ENCODE measurements around the gene RAB6B. TPM values are rescaled to one million over a fixed set of nuclear protein-coding genes. Genes with fewer than 3 reads are reported as not detected.

Gene RAB6B
- total RNA-seq, 1 donor from 2014 or later, result 11.3 TPM

DNA sequence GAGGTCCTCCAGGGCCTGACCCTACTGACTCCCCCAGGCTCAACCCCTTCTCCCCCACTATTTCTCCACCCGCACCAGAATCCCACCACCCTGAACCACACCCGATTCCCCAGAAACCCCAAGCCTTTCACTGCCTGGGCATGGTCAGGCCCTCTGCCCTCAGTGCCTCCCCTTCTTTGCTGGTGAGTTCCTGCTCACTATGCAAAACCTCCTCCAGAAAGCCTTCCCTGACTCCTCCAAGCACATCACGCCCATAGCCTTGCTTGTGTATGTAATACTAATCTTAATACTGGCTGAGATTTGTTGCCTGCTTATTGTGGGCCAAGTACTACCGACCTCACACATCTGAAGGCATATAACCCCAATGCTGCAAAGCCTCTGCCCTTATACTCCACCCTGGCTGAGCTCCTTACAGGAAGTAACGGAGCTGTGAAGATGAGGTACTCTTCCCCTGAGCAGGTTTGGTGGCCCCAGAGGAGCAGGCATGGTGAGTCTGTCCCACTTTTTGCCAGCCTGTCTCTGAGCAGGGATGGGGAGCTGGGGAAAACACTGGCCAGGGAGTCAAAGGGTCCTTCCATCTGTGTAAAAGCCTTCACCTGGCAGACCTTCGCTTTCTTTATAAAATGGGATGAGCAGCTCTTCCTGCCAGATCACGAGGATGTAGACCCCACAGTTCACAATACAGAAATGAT lies 9.5 kb downstream of the RAB6B start:
- Mint-ChIP-seq H3K4me1 (ENCODE audit: unreplicated experiment) (no peaks in the 10 kb centered on the region), H3K27me3 (ENCODE audit: unreplicated experiment) (no peaks in the 10 kb centered on the region), H3K27ac (ENCODE audit: unreplicated experiment) (no peak overlapping the region), H3K4me3 (ENCODE audit: unreplicated experiment) (no peak overlapping the region), H3K9me3 (ENCODE audit: unreplicated experiment) (no peaks in the 10 kb centered on the region), H3K36me3 (ENCODE audit: unreplicated experiment) (no peaks in the 10 kb centered on the region)
- TF ChIP-seq, protein P1, sequence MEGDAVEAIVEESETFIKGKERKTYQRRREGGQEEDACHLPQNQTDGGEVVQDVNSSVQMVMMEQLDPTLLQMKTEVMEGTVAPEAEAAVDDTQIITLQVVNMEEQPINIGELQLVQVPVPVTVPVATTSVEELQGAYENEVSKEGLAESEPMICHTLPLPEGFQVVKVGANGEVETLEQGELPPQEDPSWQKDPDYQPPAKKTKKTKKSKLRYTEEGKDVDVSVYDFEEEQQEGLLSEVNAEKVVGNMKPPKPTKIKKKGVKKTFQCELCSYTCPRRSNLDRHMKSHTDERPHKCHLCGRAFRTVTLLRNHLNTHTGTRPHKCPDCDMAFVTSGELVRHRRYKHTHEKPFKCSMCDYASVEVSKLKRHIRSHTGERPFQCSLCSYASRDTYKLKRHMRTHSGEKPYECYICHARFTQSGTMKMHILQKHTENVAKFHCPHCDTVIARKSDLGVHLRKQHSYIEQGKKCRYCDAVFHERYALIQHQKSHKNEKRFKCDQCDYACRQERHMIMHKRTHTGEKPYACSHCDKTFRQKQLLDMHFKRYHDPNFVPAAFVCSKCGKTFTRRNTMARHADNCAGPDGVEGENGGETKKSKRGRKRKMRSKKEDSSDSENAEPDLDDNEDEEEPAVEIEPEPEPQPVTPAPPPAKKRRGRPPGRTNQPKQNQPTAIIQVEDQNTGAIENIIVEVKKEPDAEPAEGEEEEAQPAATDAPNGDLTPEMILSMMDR (IDR thresholded peaks at IDR 0.05), result no peak
- DNase-seq (ENCODE audit: extremely low spot score, unreplicated experiment), result peak; percentile 67

DNA sequence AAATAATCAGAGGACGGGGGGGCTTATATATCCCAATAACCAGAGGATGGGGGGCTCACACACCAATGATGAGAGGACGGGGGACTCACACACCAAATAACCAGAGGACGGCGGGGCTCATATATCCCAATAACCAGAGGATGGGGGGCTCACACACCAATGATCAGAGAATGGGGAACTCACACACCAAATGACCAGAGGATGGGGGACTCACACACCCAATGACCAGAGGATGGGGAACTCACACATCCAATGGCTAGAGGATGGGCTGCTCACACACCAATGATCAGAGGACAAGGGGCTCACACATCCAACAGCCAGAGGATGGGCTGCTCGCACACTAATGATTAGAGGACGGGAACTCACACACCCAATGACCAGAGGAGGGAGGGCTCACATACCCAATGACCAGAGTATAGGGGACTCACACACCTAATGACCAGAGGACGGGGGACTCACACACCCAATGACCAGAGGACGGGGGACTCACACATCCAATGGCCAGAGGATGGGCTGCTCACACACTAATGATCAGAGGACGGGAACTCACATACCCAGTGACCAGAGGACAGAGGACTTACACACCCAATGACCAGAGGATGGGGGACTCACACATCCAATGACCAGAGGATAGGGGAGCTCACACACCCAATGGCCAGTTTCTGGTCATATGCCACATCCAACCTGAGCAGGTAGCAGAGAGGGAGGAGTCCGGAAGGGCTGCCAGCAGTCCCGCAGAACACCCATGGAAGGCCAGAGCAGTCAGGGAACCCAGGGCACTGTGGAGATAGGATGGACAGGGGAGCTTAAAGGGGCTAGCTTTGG lies 10.6 kb downstream of the RAB6B start:
- no peaks in the 10 kb centered on the region for H3K9me3 Mint-ChIP-seq (ENCODE audit: unreplicated experiment)
- TF ChIP-seq, protein P1 (IDR thresholded peaks at IDR 0.05), result no peak
- H3K27ac Mint-ChIP-seq (ENCODE audit: unreplicated experiment), result no peak overlapping the region
- no peaks in the 10 kb centered on the region for H3K4me1 Mint-ChIP-seq (ENCODE audit: unreplicated experiment)
- no peak overlapping the region for H3K4me3 Mint-ChIP-seq (ENCODE audit: unreplicated experiment)
- H3K36me3 Mint-ChIP-seq (ENCODE audit: unreplicated experiment), result no peaks in the 10 kb centered on the region
- no peaks in the 10 kb centered on the region for H3K27me3 Mint-ChIP-seq (ENCODE audit: unreplicated experiment)
- DNase-seq (ENCODE audit: extremely low spot score, unreplicated experiment), result peak; percentile 63

- no peak overlapping the region for H3K27ac Mint-ChIP-seq (ENCODE audit: unreplicated experiment)
- H3K27me3 Mint-ChIP-seq (ENCODE audit: unreplicated experiment), result no peaks in the 10 kb centered on the region
- H3K4me1 Mint-ChIP-seq (ENCODE audit: unreplicated experiment), result no peaks in the 10 kb centered on the region
- no peak overlapping the region for H3K4me3 Mint-ChIP-seq (ENCODE audit: unreplicated experiment)
- DNase-seq (ENCODE audit: extremely low spot score, unreplicated experiment), result peak; percentile 59
- TF ChIP-seq, protein P1 (IDR thresholded peaks at IDR 0.05), result no peak
- H3K9me3 Mint-ChIP-seq (ENCODE audit: unreplicated experiment), result no peaks in the 10 kb centered on the region
- no peaks in the 10 kb centered on the region for H3K36me3 Mint-ChIP-seq (ENCODE audit: unreplicated experiment)
Observed at GRCh38 chr3:133884054-133884886, 11.4 kb downstream of the RAB6B start.

DNA sequence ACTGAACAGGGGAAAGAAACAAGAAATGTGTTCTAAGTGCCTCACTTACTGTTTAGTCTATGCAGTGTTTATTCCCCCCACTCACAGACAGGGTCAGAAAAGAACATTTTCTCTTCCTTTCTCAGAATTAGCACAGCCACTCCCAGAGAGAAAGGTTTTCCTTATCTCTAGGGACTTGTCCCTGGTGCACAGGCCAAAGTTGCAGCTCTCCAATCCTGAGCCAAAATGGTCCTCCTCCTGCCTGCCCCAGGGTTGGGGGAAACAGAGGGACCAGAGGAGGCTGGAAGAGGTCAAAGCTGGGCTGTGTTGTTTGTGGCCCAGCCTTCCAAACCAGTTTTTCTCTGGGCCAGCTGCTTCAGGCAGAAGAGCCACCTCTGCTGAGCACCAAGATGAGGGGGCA lies 12.0 kb downstream of the RAB6B start:
- Mint-ChIP-seq H3K27me3 (ENCODE audit: unreplicated experiment) (no peaks in the 10 kb centered on the region), H3K36me3 (ENCODE audit: unreplicated experiment) (peaks cover under 1% of the 10 kb centered on the region), H3K4me1 (ENCODE audit: unreplicated experiment) (no peaks in the 10 kb centered on the region), H3K4me3 (ENCODE audit: unreplicated experiment) (no peak overlapping the region), H3K9me3 (ENCODE audit: unreplicated experiment) (peaks cover 4% of the 10 kb centered on the region), H3K27ac (ENCODE audit: unreplicated experiment) (no peak overlapping the region)
- TF ChIP-seq, protein P1 (IDR thresholded peaks at IDR 0.05), result no peak
- peak; percentile 57 for DNase-seq (ENCODE audit: extremely low spot score, unreplicated experiment)

Data from osteocyte (in vitro differentiated cells).